ENCODE data around the gene C8G.
A peak's percentile ranks its signal among the peaks of the same experiment; 100 is the strongest.

C8G gene

DNA sequence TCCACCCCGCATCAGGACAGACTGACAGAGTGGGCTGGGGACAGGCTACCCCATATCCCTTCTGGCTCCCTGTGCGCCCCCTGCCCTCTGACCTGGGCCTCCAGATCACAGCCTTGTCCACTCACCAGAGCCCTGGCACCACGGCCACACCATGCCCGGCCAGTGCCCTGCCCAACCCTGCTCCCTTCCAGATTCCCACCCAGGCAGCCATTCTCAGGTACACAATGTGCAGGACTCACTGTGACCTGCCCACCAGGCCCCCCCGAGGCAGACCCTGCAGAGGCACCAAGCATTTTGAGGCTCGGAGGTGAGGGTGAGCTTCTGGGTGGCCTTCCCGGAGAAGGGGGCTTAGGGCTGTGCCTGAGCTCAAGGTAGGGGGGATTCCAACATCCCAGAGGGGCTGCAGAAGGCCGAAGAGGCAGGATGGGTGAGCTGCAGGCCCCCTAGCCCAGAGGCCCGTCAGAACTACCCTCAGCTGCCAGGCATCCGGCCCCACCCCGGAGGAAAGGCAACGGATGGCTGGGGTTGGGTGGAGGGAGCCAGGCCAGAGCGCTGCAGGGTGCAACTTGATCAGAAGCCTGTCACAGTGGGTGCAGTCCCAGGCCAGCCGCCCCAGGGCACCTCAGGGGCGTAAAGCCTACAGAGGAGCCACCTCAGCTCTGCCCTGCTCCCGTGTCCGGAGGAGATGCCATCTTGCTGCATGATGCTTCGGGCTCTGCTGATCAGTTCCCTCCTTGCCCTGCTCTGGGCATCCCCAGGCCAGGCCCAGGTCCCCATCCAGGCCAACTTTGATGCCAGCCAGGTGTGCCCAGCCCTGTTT, 37.4 kb downstream of the C8G start, which contains the start of gene LCNL1:
LCNL1 (plus strand) TSS at position 762 of the 820 bp plus-strand sequence. CDS start 594 bp downstream, outside the sequence.
- WGBS, result 88% methylated on average over 18 of the region's 18 CpGs
- Histone ChIP-seq H3K4me3 (ENCODE audit: low read length) (no peak within 1 kb of the TSS), H3K4me1 (ENCODE audit: insufficient read depth, low read length) (no peaks in the 10 kb centered on the region), H3K27ac (ENCODE audit: low read depth, low read length) (no peak within 1 kb of the TSS), H3K9me3 (ENCODE audit: insufficient read depth, low read depth, low read length) (no peaks in the 10 kb centered on the region), H3K27me3 (ENCODE audit: insufficient read depth, low read length) (peaks cover 33% of the 10 kb centered on the region), H3K36me3 (ENCODE audit: insufficient read depth, low read length) (no peaks in the 10 kb centered on the region), H3K9ac (ENCODE audit: low read depth, low read length) (no peak within 1 kb of the TSS)

DNA sequence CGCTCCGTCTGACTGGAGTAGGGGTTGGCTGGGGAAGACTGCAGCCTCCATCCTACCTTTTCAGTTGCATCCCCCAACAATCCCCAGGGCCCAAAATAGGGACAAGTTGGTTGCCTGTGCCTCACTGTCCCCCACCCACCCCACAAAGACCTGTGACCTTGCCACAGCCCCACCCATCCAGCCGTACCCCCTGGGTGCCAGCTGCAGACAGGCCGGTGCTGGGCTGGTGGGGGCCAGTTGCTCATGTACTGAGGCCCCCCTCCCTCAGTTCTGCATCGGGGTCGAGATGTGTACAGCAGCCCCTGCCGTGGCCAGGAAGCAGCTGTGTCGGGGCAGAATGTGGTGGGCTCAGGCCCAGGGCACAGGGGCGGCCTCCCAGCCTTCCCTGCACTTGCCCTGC, 38.1 kb downstream of the C8G start:
- Histone ChIP-seq H3K27me3 (ENCODE audit: insufficient read depth, low read length) (peaks cover 26% of the 10 kb centered on the region), H3K27ac (ENCODE audit: low read depth, low read length) (no peak overlapping the region), H3K9ac (ENCODE audit: low read depth, low read length) (no peak overlapping the region), H3K36me3 (ENCODE audit: insufficient read depth, low read length) (no peaks in the 10 kb centered on the region), H3K4me3 (ENCODE audit: low read length) (no peak overlapping the region), H3K4me1 (ENCODE audit: insufficient read depth, low read length) (no peaks in the 10 kb centered on the region), H3K9me3 (ENCODE audit: insufficient read depth, low read depth, low read length) (no peaks in the 10 kb centered on the region)
- 86% methylated on average over 9 of the region's 9 CpGs for WGBS

DNA sequence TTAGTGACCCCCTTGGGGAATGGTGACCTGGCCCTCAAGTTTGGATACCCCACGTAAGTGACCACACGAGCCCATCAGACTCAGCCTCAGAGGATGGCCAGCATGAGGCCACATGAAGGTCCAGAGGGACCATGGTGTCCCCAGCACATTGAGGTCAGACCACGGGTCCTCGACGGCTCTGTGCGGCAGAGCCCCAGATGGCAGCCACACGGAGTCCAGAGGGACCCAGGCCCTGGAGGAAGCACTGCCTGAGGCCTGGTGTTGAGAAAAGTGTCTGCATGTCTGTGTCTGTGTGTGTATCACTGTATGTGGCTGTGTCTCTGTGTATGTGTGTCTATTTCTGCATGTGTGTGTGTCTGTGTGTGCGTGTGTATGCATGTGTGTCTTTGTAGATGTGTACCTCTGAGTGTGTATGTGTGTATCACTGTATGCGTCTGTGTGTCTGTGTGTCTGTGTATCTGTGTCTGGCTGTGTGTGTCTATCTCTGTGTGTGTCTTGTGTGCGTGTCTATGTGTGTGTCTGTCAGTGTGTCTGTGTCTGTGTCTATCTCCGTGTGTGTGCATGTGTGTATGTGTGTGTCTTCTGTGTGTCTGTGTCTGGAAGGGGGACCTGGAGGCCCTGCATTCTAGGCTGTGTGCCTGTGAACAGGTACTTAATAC, 38.7 kb downstream of the C8G start:
- WGBS, result 88% methylated on average over 11 of the region's 11 CpGs
- Histone ChIP-seq H3K27me3 (ENCODE audit: insufficient read depth, low read length) (peaks cover 26% of the 10 kb centered on the region), H3K9ac (ENCODE audit: low read depth, low read length) (no peak overlapping the region), H3K27ac (ENCODE audit: low read depth, low read length) (no peak overlapping the region), H3K4me3 (ENCODE audit: low read length) (no peak overlapping the region), H3K9me3 (ENCODE audit: insufficient read depth, low read depth, low read length) (no peaks in the 10 kb centered on the region), H3K4me1 (ENCODE audit: insufficient read depth, low read length) (no peaks in the 10 kb centered on the region), H3K36me3 (ENCODE audit: insufficient read depth, low read length) (no peaks in the 10 kb centered on the region)

DNA sequence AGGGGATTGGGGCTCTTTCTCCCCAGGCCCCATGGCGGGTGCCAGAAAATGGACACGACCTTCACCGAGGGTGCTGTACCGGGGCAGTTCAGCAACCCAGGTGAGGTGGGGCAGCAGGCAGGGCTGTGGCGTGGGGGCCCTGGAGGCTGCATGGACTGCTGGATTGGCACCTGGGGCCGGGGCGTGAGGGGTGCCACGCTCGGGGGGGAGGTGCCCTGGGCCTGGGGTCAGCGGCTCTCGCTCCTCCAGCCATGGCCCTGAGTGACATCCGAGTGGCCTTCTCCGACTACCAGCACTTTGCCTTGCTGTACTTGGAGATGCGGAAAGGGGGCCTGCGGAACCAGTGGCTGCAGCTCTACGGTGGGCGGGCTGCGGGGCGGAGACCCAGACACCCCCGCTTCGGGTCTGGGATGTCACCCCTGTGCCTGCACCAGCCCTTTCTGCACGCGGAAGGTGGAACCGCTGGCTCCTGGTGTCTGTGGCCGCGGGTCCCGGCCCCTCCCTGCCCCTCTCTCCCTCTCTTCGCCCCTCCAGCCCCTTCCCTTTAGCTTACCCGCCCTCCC, 39.5 kb downstream of the C8G start:
- Histone ChIP-seq H3K9ac (ENCODE audit: low read depth, low read length) (no peak overlapping the region), H3K27ac (ENCODE audit: low read depth, low read length) (no peak overlapping the region), H3K4me3 (ENCODE audit: low read length) (no peak overlapping the region), H3K36me3 (ENCODE audit: insufficient read depth, low read length) (no peaks in the 10 kb centered on the region), H3K27me3 (ENCODE audit: insufficient read depth, low read length) (peaks cover 26% of the 10 kb centered on the region), H3K9me3 (ENCODE audit: insufficient read depth, low read depth, low read length) (no peaks in the 10 kb centered on the region), H3K4me1 (ENCODE audit: insufficient read depth, low read length) (no peaks in the 10 kb centered on the region)
- WGBS, result 78% methylated on average over 29 of the region's 29 CpGs

DNA sequence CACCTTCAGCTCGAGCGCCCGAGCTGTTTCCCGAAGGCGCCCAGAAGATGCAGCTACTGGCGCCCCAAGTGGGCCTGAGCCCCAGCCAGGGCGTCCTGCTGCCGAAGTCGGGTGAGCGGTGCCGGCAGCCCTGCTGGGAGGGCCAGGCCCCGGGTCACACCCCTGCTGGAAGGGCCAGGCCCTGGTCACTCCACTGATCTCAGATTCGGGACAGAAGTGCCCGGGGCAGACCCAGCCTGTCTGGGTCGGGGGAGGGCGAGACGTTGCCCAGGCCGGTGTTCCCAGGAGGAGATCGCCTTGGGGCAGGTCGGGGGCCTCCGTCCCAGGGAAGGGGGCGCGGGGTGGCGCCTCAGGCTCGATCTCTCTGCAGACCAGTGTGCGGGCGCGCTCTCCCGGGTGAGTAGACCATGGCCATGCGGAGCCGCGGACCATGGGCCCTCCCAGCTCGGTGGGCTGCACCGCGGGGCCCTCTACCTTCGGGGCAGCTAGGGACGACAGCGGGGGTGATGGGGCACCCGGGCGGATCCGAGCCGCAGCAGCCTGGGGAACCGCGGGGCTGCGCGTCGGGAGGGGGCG, 40.1 kb downstream of the C8G start:
- 51% methylated on average over 48 of the region's 48 CpGs for WGBS
- H3K4me3 ChIP-seq (ENCODE audit: low read length), result peak overlapping the region; percentile 37
- no peak overlapping the region for H3K9ac ChIP-seq (ENCODE audit: low read depth, low read length)
- H3K4me1 ChIP-seq (ENCODE audit: insufficient read depth, low read length), result no peaks in the 10 kb centered on the region
- H3K9me3 ChIP-seq (ENCODE audit: insufficient read depth, low read depth, low read length), result 0 out of 2 replicates have a peak, but pooled peaks cover under 1% of the 10 kb centered on the region
- H3K27ac ChIP-seq (ENCODE audit: low read depth, low read length), result no peak overlapping the region
- peaks cover 26% of the 10 kb centered on the region for H3K27me3 ChIP-seq (ENCODE audit: insufficient read depth, low read length)
- no peaks in the 10 kb centered on the region for H3K36me3 ChIP-seq (ENCODE audit: insufficient read depth, low read length)

DNA sequence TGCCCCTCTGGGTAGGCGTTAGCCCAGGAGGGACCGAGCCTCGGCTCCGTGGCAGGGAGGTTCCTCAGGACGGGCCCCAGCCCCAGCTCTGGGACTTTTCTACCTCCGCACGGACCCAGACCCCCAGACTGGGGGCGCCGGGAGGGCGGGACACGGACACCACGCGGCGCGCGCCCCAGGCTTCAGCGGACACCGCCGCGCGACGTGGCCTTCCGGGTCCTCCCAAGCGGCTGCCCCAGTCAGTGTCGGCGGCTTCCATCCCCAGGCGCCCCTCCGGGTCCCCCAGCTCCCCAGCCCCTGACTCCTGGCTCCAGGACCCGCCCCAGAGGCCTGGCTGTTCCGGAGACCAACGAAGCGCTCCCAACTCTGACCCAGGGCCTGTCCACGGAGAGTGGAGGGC, 40.8 kb downstream of the C8G start:
- 70% methylated on average over 33 of the region's 33 CpGs for WGBS
- no peak overlapping the region for H3K9ac ChIP-seq (ENCODE audit: low read depth, low read length)
- peaks cover 27% of the 10 kb centered on the region for H3K27me3 ChIP-seq (ENCODE audit: insufficient read depth, low read length)
- no peaks in the 10 kb centered on the region for H3K36me3 ChIP-seq (ENCODE audit: insufficient read depth, low read length)
- H3K4me3 ChIP-seq (ENCODE audit: low read length), result no peak overlapping the region
- no peak overlapping the region for H3K27ac ChIP-seq (ENCODE audit: low read depth, low read length)
- H3K4me1 ChIP-seq (ENCODE audit: insufficient read depth, low read length), result no peaks in the 10 kb centered on the region
- 0 out of 2 replicates have a peak, but pooled peaks cover 6% of the 10 kb centered on the region for H3K9me3 ChIP-seq (ENCODE audit: insufficient read depth, low read depth, low read length)

DNA sequence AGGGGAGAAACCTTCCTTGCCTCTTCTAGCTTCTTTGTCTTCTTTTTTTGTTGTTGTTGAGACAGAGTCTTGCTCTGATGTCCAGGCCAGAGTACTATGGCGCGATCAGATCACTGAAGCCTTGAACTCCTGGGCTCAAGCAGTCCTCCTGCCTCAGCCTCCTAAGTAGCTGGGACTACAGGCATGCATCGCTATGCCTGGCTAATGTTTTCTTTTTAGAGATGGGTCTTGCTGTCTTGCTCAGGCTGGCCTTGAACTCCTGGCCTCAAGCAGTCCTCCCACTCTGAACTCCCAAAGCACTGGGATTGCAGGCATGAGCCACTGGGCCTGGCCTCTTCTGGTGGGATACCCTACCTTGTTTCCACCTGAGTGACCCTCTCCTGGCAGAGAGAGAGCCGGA, 43.8 kb downstream of the C8G start:
- Histone ChIP-seq H3K9me3 (ENCODE audit: insufficient read depth, low read depth, low read length) (0 out of 2 replicates have a peak, but pooled peaks cover 6% of the 10 kb centered on the region), H3K4me3 (ENCODE audit: low read length) (no peak overlapping the region), H3K36me3 (ENCODE audit: insufficient read depth, low read length) (peaks cover 4% of the 10 kb centered on the region; the same call in 1 of the 2 replicates), H3K4me1 (ENCODE audit: insufficient read depth, low read length) (no peaks in the 10 kb centered on the region), H3K9ac (ENCODE audit: low read depth, low read length) (no peak overlapping the region), H3K27ac (ENCODE audit: low read depth, low read length) (no peak overlapping the region), H3K27me3 (ENCODE audit: insufficient read depth, low read length) (peaks cover 28% of the 10 kb centered on the region)
- 92% methylated on average over 4 of the region's 4 CpGs for WGBS

DNA sequence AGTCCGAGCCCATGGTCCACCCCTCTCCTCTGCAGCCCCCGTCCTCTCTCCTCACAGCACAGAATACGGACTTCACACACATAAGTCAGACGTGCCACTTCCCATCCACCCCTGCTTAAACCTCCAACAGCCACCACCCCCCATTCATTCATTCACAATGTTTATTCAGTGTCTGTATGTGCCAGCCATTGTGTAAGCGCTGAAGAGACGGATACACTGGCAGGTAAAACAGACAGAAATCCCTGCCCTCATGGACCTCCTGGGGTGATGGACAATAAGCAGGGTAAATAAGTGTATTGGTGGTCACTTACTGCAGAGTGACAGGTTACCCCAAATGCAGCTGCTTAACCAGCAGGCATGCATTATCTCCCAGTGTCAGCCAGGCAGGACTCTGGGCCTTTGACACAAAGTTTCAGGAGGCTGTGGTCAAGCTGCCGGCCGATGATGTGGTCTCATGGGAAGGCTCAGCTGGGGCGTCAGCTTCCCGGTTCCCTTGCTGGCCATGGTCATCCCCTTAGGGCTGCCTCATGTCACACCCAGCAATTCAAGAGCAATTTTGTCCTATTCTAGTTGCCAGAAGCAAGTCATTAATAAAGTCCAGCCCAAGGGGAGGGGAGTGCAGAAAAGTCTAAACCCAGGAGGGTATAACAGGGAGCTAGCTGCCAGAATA, 45.3 kb downstream of the C8G start:
- Histone ChIP-seq H3K36me3 (ENCODE audit: insufficient read depth, low read length) (peaks cover 5% of the 10 kb centered on the region; the same call in 1 of the 2 replicates), H3K9ac (ENCODE audit: low read depth, low read length) (no peak overlapping the region), H3K9me3 (ENCODE audit: insufficient read depth, low read depth, low read length) (0 out of 2 replicates have a peak, but pooled peaks cover 6% of the 10 kb centered on the region), H3K4me3 (ENCODE audit: low read length) (no peak overlapping the region), H3K27me3 (ENCODE audit: insufficient read depth, low read length) (peaks cover 24% of the 10 kb centered on the region), H3K4me1 (ENCODE audit: insufficient read depth, low read length) (no peaks in the 10 kb centered on the region), H3K27ac (ENCODE audit: low read depth, low read length) (no peak overlapping the region)
- 81% methylated on average over 10 of the region's 10 CpGs for WGBS

DNA sequence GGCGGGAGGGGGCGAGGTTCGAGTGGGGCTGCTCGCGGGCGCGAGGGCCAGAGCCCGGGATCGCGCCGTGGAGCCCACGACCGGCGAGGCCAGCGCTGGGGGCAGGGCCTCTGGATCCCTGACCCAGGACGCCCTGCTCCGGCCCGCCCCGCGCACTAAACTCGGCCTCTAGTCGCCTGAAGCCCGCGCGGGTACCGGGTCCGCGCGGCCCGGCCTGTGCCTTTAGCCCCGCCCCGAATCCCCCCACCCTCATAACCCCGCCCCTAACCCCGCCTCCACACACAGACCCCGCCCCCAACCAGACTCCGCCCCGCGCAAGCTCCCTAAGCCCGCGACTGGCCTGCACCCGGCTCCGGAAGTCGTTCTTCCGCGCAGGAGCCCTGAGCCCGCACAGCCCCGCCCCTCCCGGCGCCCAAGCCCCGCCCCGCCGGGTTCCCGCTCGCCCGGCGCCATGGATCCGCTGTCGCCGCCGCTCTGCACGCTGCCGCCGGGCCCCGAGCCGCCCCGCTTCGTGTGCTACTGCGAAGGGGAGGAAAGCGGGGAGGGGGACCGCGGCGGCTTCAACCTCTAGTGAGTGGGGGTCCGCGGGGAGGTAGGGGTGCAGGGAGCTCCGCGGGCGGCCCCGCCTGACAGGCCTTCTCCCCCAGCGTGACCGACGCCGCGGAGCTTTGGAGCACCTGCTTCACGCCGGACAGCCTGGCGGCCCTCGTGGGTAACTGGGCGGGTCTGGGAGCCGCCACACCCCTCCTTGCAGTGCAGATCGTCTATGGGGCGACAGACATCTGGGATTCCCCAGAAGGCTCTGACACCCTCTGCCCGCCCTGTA, 47.2 kb downstream of the C8G start, which contains the start of gene PAXX:
PAXX (plus strand) TSS at position 430 of the 826 bp plus-strand sequence; CDS start at position 452, 22 bp downstream.
- WGBS, result 1% methylated on average over 90 of the region's 92 CpGs
- Histone ChIP-seq H3K36me3 (ENCODE audit: insufficient read depth, low read length) (peaks cover 5% of the 10 kb centered on the region; the same call in 1 of the 2 replicates), H3K9ac (ENCODE audit: low read depth, low read length) (peak within 1 kb of the TSS; percentile 70), H3K4me1 (ENCODE audit: insufficient read depth, low read length) (peaks cover 7% of the 10 kb centered on the region), H3K27ac (ENCODE audit: low read depth, low read length) (peak within 1 kb of the TSS; percentile 55; the same call in 1 of the 2 replicates), H3K27me3 (ENCODE audit: insufficient read depth, low read length) (peaks cover 12% of the 10 kb centered on the region; the same call in 1 of the 2 replicates), H3K9me3 (ENCODE audit: insufficient read depth, low read depth, low read length) (0 out of 2 replicates have a peak, but pooled peaks cover 6% of the 10 kb centered on the region), H3K4me3 (ENCODE audit: low read length) (peak within 1 kb of the TSS; percentile 77)

Data from HUES64 (cell line).